GM10266 (cell line): ENCODE measurements around the gene RNF144B.

Experiments
- DNase-seq: peaks from one replicate; pipeline ENCODE4 v3.0.0; 2012; ENCODE audit errors: extremely low spot score
- TF ChIP-seq, protein P1 (sequence below): IDR thresholded peaks from 2 replicates; pipeline ENCODE4 v1.5.1; 2012; ENCODE audit warnings: mild to moderate bottlenecking, low read depth; ENCODE audit not compliant: control insufficient read depth, insufficient read depth; ENCODE audit errors: missing control alignments

Gene RNF144B

GRCh38 chr6:18501663-18502013, 114.5 kb downstream of the RNF144B start:
- TF ChIP-seq, protein P1, sequence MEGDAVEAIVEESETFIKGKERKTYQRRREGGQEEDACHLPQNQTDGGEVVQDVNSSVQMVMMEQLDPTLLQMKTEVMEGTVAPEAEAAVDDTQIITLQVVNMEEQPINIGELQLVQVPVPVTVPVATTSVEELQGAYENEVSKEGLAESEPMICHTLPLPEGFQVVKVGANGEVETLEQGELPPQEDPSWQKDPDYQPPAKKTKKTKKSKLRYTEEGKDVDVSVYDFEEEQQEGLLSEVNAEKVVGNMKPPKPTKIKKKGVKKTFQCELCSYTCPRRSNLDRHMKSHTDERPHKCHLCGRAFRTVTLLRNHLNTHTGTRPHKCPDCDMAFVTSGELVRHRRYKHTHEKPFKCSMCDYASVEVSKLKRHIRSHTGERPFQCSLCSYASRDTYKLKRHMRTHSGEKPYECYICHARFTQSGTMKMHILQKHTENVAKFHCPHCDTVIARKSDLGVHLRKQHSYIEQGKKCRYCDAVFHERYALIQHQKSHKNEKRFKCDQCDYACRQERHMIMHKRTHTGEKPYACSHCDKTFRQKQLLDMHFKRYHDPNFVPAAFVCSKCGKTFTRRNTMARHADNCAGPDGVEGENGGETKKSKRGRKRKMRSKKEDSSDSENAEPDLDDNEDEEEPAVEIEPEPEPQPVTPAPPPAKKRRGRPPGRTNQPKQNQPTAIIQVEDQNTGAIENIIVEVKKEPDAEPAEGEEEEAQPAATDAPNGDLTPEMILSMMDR = no peak
- DNase-seq = no peak

- DNase-seq = no peak
- TF ChIP-seq, protein P1 = no peak
These were observed 116.0 kb downstream of the RNF144B start for GRCh38 chr6:18503206-18503592.

DNA sequence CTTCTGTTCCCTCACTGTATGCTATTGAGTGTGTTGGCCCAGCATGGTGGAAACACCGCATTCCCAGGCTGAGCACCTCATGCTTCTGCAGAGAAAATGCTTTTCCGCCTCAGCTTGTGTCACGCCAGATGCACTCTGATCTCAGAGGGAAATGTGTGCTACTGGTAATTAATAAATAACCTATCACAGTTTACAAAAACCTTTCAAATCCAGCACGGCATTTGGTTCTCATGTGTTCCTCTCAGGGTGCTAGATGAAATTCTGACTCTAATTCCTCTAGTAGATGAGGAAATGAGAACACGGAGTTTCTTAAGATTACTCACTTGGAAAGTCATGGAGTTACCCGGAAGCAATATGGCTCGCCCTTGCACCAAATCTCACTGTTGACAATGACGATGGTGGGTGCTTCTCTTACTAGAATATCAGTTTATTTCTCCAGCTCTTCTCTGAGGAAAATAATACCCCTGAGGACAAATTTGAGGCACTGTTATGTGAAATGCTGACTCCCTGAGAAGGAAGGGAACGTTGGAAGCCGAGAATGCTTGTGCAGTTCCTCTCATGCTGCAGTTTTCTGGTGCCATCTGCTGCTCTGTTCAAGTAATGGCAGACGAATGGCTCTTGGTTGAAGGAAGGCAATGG, 116.6 kb downstream of the RNF144B start:
- TF ChIP-seq, protein P1 = peak; percentile 86
- DNase-seq = peak; percentile 42

- TF ChIP-seq, protein P1 = no peak
- DNase-seq = no peak
These were observed 117.1 kb downstream of the RNF144B start for GRCh38 chr6:18504232-18504596.

- TF ChIP-seq, protein P1 = no peak
- no peak for DNase-seq
These were observed 119.3 kb downstream of the RNF144B start for GRCh38 chr6:18506382-18507017.

- TF ChIP-seq, protein P1 = no peak
- DNase-seq = no peak
These were observed 119.9 kb downstream of the RNF144B start for GRCh38 chr6:18507018-18507415.

- no peak for DNase-seq
- TF ChIP-seq, protein P1 = no peak
These were observed 120.4 kb downstream of the RNF144B start for GRCh38 chr6:18507561-18507960.
